HG02798 (cell line): ENCODE measurements around the gene LYZL1.
"Not testable (repeated sequence)": the region's sequence is repeated elsewhere in the genome, so short reads cannot be mapped to it uniquely, and the experiment has no call there.

Experiments
- ATAC-seq: cut with Tn5 transposase; IDR thresholded peaks from one replicate; pipeline ENCODE4 v1.9.1; 2021; ENCODE audit warnings: mild to moderate bottlenecking; ENCODE audit not compliant: unreplicated experiment, poor library complexity

LYZL1 gene

GRCh38 chr10:29304264-29304994 is 15.6 kb downstream of the LYZL1 start:
- ATAC-seq: no peak

- ATAC-seq: no peak
Observed at GRCh38 chr10:29304995-29305335, 16.1 kb downstream of the LYZL1 start.

- no peak for ATAC-seq
Observed at GRCh38 chr10:29306688-29307087, 17.8 kb downstream of the LYZL1 start.

GRCh38 chr10:29308142-29308541 is 19.3 kb downstream of the LYZL1 start:
- not testable (repeated sequence) for ATAC-seq

- no peak for ATAC-seq
Observed at GRCh38 chr10:29309465-29309864, 20.6 kb downstream of the LYZL1 start.

GRCh38 chr10:29310463-29310862 is 21.6 kb downstream of the LYZL1 start:
- not testable (repeated sequence) for ATAC-seq

- ATAC-seq: no peak
Observed at GRCh38 chr10:29313071-29313470, 24.2 kb downstream of the LYZL1 start.

GRCh38 chr10:29314726-29315125 is 25.9 kb downstream of the LYZL1 start:
- ATAC-seq: no peak

- ATAC-seq: no peak
Observed at GRCh38 chr10:29315814-29316213, 26.9 kb downstream of the LYZL1 start.

GRCh38 chr10:29316308-29317026 is 27.6 kb downstream of the LYZL1 start:
- ATAC-seq: no peak

GRCh38 chr10:29317027-29317420 is 28.2 kb downstream of the LYZL1 start:
- no peak for ATAC-seq

GRCh38 chr10:29317423-29318021 is 28.7 kb downstream of the LYZL1 start:
- ATAC-seq: no peak

GRCh38 chr10:29318141-29319071 is 29.5 kb downstream of the LYZL1 start:
- ATAC-seq: not testable (repeated sequence)

GRCh38 chr10:29319205-29319781 is 30.4 kb downstream of the LYZL1 start:
- ATAC-seq: no peak

- not testable (repeated sequence) for ATAC-seq
Observed at GRCh38 chr10:29320680-29321121, 31.8 kb downstream of the LYZL1 start.

- ATAC-seq: no peak
Observed at GRCh38 chr10:29321656-29322055, 32.8 kb downstream of the LYZL1 start.

GRCh38 chr10:29322918-29323317 is 34.0 kb downstream of the LYZL1 start:
- no peak for ATAC-seq

GRCh38 chr10:29323367-29323766 is 34.5 kb downstream of the LYZL1 start:
- ATAC-seq: no peak

- no peak for ATAC-seq
Observed at GRCh38 chr10:29324220-29324841, 35.5 kb downstream of the LYZL1 start.

GRCh38 chr10:29326299-29326698 is 37.4 kb downstream of the LYZL1 start:
- ATAC-seq: no peak
